Heart right ventricle (tissue), 16 donors: Measurements from ENCODE around the gene AKAP9. TPM values are rescaled to one million over a fixed set of nuclear protein-coding genes. Genes with fewer than 3 reads are reported as not detected.

Experiments
- ATAC-seq, 8 donors: fragments of 200-7000 bp; cut with Tn5 transposase; one replicate each; pipeline ENCODE4 v1.9.1; 2020; ENCODE audit warnings: mild to moderate bottlenecking in 8 of 8, moderate library complexity in 8 of 8, moderate number of reproducible peaks in 1 of 8
- DNase-seq, 2 donors: peaks; one replicate each; pipeline ENCODE4 v3.0.0-alpha.2; 2020
- H3K27ac ChIP-seq, 10 donors: fragments of 200-600 bp; sonication (generic) in 2 of 10; one replicate each; pipeline versions ENCODE4 v1.5.0 to v1.8.0; 2020 to 2022; ENCODE audit warnings: mild to moderate bottlenecking in 3 of 10
- H3K27me3 ChIP-seq, 7 donors: fragments of 200-600 bp; one replicate each; pipeline ENCODE4 v1.8.0; 2021 to 2022; ENCODE audit warnings: mild to moderate bottlenecking in 2 of 7
- H3K36me3 ChIP-seq, 9 donors: fragments of 200-600 bp; sonication (generic) in 1 of 9; one replicate each; pipeline versions ENCODE4 v1.5.0 to v1.8.0; 2020 to 2022; ENCODE audit warnings: mild to moderate bottlenecking in 2 of 9
- H3K4me1 ChIP-seq, 9 donors: fragments of 200-600 bp; sonication (generic) in 1 of 9; one replicate each; pipeline versions ENCODE4 v1.5.0 to v1.8.0; 2020 to 2022; ENCODE audit warnings: mild to moderate bottlenecking in 4 of 9
- H3K4me3 ChIP-seq, 10 donors: fragments of 200-600 bp; sonication (generic) in 2 of 10; one replicate each; pipeline versions ENCODE4 v1.5.0 to v1.8.0; 2020 to 2022; ENCODE audit warnings: mild to moderate bottlenecking in 7 of 10, moderate library complexity in 2 of 10
- H3K9me3 ChIP-seq, 11 donors: fragments of 200-600 bp in 10 of 11; sonication (generic) in 2 of 11; one replicate each; pipeline versions ENCODE4 v1.5.0 to v1.8.0; 2013 to 2022; ENCODE audit warnings: mild to moderate bottlenecking in 2 of 11, control low read depth in 1 of 11, moderate library complexity in 1 of 11
- CTCF ChIP-seq, 9 donors: fragments of 200-600 bp; sonication (generic) in 2 of 9; IDR thresholded peaks; one replicate each; pipeline versions ENCODE4 v1.5.0 to v1.8.0; 2021 to 2022; ENCODE audit warnings: antibody characterized with exemption in 9 of 9, mild to moderate bottlenecking in 5 of 9, moderate library complexity in 1 of 9
- WGBS, 2 donors: extraction: QIAGEN DNeasy Blood & Tissue Kit; methylation state at CpG; one replicate each; pipeline ENCODE4 v1.1.7; 2013; ENCODE audit warnings: inconsistent platforms in 1 of 2; 5-methylcytosine and 5-hydroxymethylcytosine counted together
- intact Hi-C, 10 donors: fragments of 100-400 bp; cut with DNase I; formaldehyde crosslinking; loops; one replicate each; pipeline versions ENCODE4 v1.11.1 to v1.14.2; 2022
- polyA plus RNA-seq, 2 donors: library from polyadenylated mRNA; stranded (reverse); fragments of 200-250 nt; gene quantifications; one replicate each; pipeline ENCODE4 v1.2.3, GENCODE V29; 2013
- total RNA-seq, 10 donors: library from RNA; stranded (reverse); fragmentation: NEBNext Ultra II Directional in 3 of 10; extraction: Animal tissue kit (Norgen Biotek cat#: 25700) in 3 of 10; gene quantifications; one replicate each; pipeline versions ENCODE4 v1.2.1 to v1.2.4, GENCODE V29; 2021 to 2023
- donor health status: Arrhythmogenic right ventricular cardiomyopathy.
- donor health status: ischemic (EF 13 %, LVEDD 7.1; RV severe dilation, severe dysfunction).
- donor health status: healthy with polysubstance abuse.
- donor health status: DM: no; HTN: yes; CAD: no.
- donor health status: DM: no; HTN: no; CAD: no.
- donor health status: ischemic (EF 25% LVEDD 6.9; RV normal size, moderate dysfunction).
- donor health status: ischemic (EF 25% LVEDD 5.7; RV mildly dilated, moderate dysfunction).
- donor health status: healthy.
- donor health status: DM: yes; HTN: yes; CAD: no.
- donor health status: Ischemic cardiomyopathy.
- donor health status: ischemic (EF 35%, LVEDD 5.7; RV mildly dilated, moderate dysfunction).
- donor health status: nonischemic (EF 11% LVEDD 7.7; RV severe dilation, severe dysfunction).
- donor health status: DM: yes; HTN: yes; CAD: no.
- donor health status: PGD.
- donor health status: ischemic (EF 29% LVEDD 5.4; RV normal size, mild dysfunction).
- donor health status: nonischemic (EF 23%, LVEDD 6.1; RV moderate dilation, normal function).

Gene AKAP9
- total and polyA plus RNA-seq, 12 donors: 5.9 to 62.3 (median 49.2) TPM

- 95% methylated on average over 5 of the region's 5 CpGs for WGBS, 2 donors
- Histone ChIP-seq H3K27ac (no peak overlapping the region), H3K4me1 (no peaks in the 10 kb centered on the region), H3K9me3 (no peaks in the 10 kb centered on the region), H3K36me3 (no peaks in the 10 kb centered on the region), H3K4me3 (no peak overlapping the region), H3K27me3 (no peaks in the 10 kb centered on the region)
- TF ChIP-seq CTCF (IDR thresholded peaks at IDR 0.05): no peak
- DNase-seq (no peak), ATAC-seq (no peak)
- intact Hi-C loops: no loop called here
Measured at GRCh38 chr7:92149736-92150239, 209.1 kb downstream of the AKAP9 start.

- no peak overlapping the region for H3K4me3 ChIP-seq
- intact Hi-C loops: no loop called here
- DNase-seq: no peak
- WGBS, 2 donors: 83 to 88% methylated on average over 1 of the region's 1 CpG
- ATAC-seq: no peak
- H3K4me1 ChIP-seq: no peaks in the 10 kb centered on the region
- H3K27ac ChIP-seq: no peak overlapping the region
- no peaks in the 10 kb centered on the region for H3K9me3 ChIP-seq
- H3K36me3 ChIP-seq: no peaks in the 10 kb centered on the region
- no peaks in the 10 kb centered on the region for H3K27me3 ChIP-seq
- TF ChIP-seq CTCF (IDR thresholded peaks at IDR 0.05): no peak
Measured at GRCh38 chr7:92150450-92151017, 209.9 kb downstream of the AKAP9 start.

GRCh38 chr7:92155108-92155739 is 214.6 kb downstream of the AKAP9 start:
- no peak for ATAC-seq
- DNase-seq: no peak
- no peak for TF ChIP-seq CTCF (IDR thresholded peaks at IDR 0.05)
- Histone ChIP-seq H3K36me3 (no peaks in the 10 kb centered on the region), H3K27me3 (no peaks in the 10 kb centered on the region), H3K9me3 (no peaks in the 10 kb centered on the region), H3K4me1 (no peaks in the 10 kb centered on the region), H3K4me3 (no peak overlapping the region), H3K27ac (no peak overlapping the region)
- WGBS, 2 donors: 90 to 98% methylated on average over 1 of the region's 1 CpG
- intact Hi-C loops: no loop called here

- DNase-seq (no peak), ATAC-seq (no peak)
- TF ChIP-seq CTCF (IDR thresholded peaks at IDR 0.05): no peak
- intact Hi-C loops: no loop called here
- Histone ChIP-seq H3K9me3 (no peaks in the 10 kb centered on the region), H3K4me1 (no peaks in the 10 kb centered on the region), H3K27me3 (no peaks in the 10 kb centered on the region), H3K4me3 (no peak overlapping the region), H3K27ac (no peak overlapping the region), H3K36me3 (no peaks in the 10 kb centered on the region)
Measured at GRCh38 chr7:92156990-92157389, 216.3 kb downstream of the AKAP9 start.
